RWPE2 (cell line): ENCODE measurements around the gene NKX3-2.
"Not testable (repeated sequence)": the region's sequence is repeated elsewhere in the genome, so short reads cannot be mapped to it uniquely, and the experiment has no call there.

ENCODE experiments used
- ATAC-seq: fragments of 200-7000 bp; cut with Tn5 transposase; 3 replicates; pipeline ENCODE4 v1.9.1; 2021; ENCODE audit warnings: low read depth
- DNase-seq: peaks from one replicate; pipeline ENCODE4 v3.0.0-alpha.2; 2020; ENCODE audit warnings: low spot score
- H3K27ac ChIP-seq: fragments of 450-650 bp; 2 replicates; pipeline ENCODE4 v1.5.1; 2017; ENCODE audit warnings: mild to moderate bottlenecking; ENCODE audit not compliant: poor library complexity, severe bottlenecking
- H3K27me3 ChIP-seq: fragments of 250-450 bp; sonication (Bioruptor Pico); 2 replicates; pipeline ENCODE4 v1.5.1; 2021; ENCODE audit warnings: mild to moderate bottlenecking, moderate library complexity; ENCODE audit not compliant: insufficient read depth, poor library complexity, severe bottlenecking
- H3K36me3 ChIP-seq: fragments of 250-450 bp; sonication (Bioruptor Pico); 2 replicates; pipeline ENCODE4 v1.5.1; 2020; ENCODE audit warnings: low read depth, mild to moderate bottlenecking, moderate library complexity
- H3K4me1 ChIP-seq: fragments of 250-450 bp; sonication (Bioruptor Pico); 2 replicates; pipeline ENCODE4 v1.5.1; 2021; ENCODE audit warnings: mild to moderate bottlenecking, moderate library complexity; ENCODE audit not compliant: insufficient read depth, poor library complexity, severe bottlenecking
- H3K4me3 ChIP-seq: fragments of 250-450 bp; sonication (Bioruptor Pico); 2 replicates; pipeline ENCODE4 v1.5.1; 2021; ENCODE audit warnings: mild to moderate bottlenecking, moderate library complexity; ENCODE audit not compliant: severe bottlenecking
- H3K9me3 ChIP-seq: fragments of 250-450 bp; sonication (Bioruptor Pico); 2 replicates; pipeline ENCODE4 v1.5.1; 2021; ENCODE audit warnings: mild to moderate bottlenecking, moderate library complexity; ENCODE audit not compliant: severe bottlenecking
- CTCF ChIP-seq: fragments of 450-650 bp; IDR thresholded peaks from one replicate; pipeline ENCODE4 v1.5.1; 2017; ENCODE audit warnings: mild to moderate bottlenecking, moderate library complexity; ENCODE audit not compliant: poor library complexity, severe bottlenecking

The NKX3-2 gene

DNA sequence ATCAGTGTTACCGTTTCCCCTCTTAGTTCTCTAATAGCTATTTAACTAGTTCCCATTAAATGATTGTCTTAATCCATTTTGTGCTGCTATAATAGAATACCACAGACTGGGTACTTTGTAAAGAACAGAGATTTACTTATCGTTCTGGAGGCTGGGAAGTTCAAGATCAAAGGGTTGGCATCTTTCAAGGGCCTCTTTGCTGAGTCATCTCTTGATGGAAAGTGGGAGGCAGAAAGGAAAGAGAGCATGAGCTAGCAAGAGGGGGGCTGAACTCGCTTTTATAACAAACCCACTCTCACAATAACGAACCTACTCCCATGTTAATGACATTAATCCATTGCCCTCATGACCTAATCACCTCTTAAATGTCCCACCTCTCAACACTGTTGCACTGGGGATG is 17.4 kb upstream of the NKX3-2 start:
- Histone ChIP-seq H3K27ac (no peak overlapping the region), H3K4me3 (no peak overlapping the region), H3K36me3 (no peaks in the 10 kb centered on the region), H3K27me3 (no peaks in the 10 kb centered on the region), H3K4me1 (peaks cover 10% of the 10 kb centered on the region), H3K9me3 (no peaks in the 10 kb centered on the region)
- ATAC-seq (no peak), DNase-seq (no peak)
- no peak for TF ChIP-seq CTCF

GRCh38 chr4:13560111-13560510 is 15.8 kb upstream of the NKX3-2 start:
- H3K36me3 ChIP-seq, H3K9me3 ChIP-seq, H3K4me3 ChIP-seq, ATAC-seq, DNase-seq, H3K27me3 ChIP-seq: not testable (repeated sequence)
- Histone ChIP-seq H3K27ac (peak overlapping the region; percentile 76), H3K4me1 (peaks cover 10% of the 10 kb centered on the region)

- no peak for DNase-seq
- Histone ChIP-seq H3K36me3 (no peaks in the 10 kb centered on the region), H3K9me3 (no peaks in the 10 kb centered on the region), H3K4me3 (no peak overlapping the region), H3K4me1 (peaks cover 10% of the 10 kb centered on the region), H3K27me3 (no peaks in the 10 kb centered on the region), H3K27ac (peak overlapping the region; percentile 76)
- TF ChIP-seq CTCF: no peak
- ATAC-seq: peak; percentile 99
Measured at GRCh38 chr4:13559413-13559812, 15.1 kb upstream of the NKX3-2 start.

GRCh38 chr4:13558881-13559280 is 14.6 kb upstream of the NKX3-2 start:
- H3K4me3 ChIP-seq: no peak overlapping the region
- no peaks in the 10 kb centered on the region for H3K36me3 ChIP-seq
- ATAC-seq (0 out of 3 replicates have a peak, but pooled peaks have one; percentile 13), DNase-seq (no peak)
- peaks cover 10% of the 10 kb centered on the region for H3K4me1 ChIP-seq
- H3K27ac ChIP-seq: peak overlapping the region; percentile 76
- H3K27me3 ChIP-seq: no peaks in the 10 kb centered on the region
- no peak for TF ChIP-seq CTCF
- H3K9me3 ChIP-seq: no peaks in the 10 kb centered on the region

- H3K36me3 ChIP-seq: no peaks in the 10 kb centered on the region
- peaks cover 10% of the 10 kb centered on the region for H3K4me1 ChIP-seq
- H3K9me3 ChIP-seq: no peaks in the 10 kb centered on the region
- ATAC-seq (no peak), DNase-seq (no peak)
- H3K27me3 ChIP-seq: peaks cover 8% of the 10 kb centered on the region
- no peak overlapping the region for H3K27ac ChIP-seq
- TF ChIP-seq CTCF: no peak
- H3K4me3 ChIP-seq: no peak overlapping the region
Measured at GRCh38 chr4:13555325-13555724, 11.0 kb upstream of the NKX3-2 start.

- Histone ChIP-seq H3K4me3 (no peak overlapping the region), H3K27ac (no peak overlapping the region), H3K36me3 (no peaks in the 10 kb centered on the region), H3K27me3 (peaks cover 29% of the 10 kb centered on the region), H3K9me3 (no peaks in the 10 kb centered on the region), H3K4me1 (no peaks in the 10 kb centered on the region)
- ATAC-seq (no peak), DNase-seq (no peak)
- no peak for TF ChIP-seq CTCF
Measured at GRCh38 chr4:13553081-13553480, 8.8 kb upstream of the NKX3-2 start.
